GM23338 (cell line): ENCODE results near the gene CHRNB2. TPM values are rescaled to one million over a fixed set of nuclear protein-coding genes. Genes with fewer than 3 reads are reported as not detected.

Experiments used
- ATAC-seq: fragments of 200-7000 bp; cut with Tn5 transposase; 3 replicates; pipeline ENCODE4 v1.9.1; 2020
- DNase-seq: peaks from one replicate; pipeline ENCODE4 v3.0.0-alpha.2; 2015; ENCODE audit warnings: low spot score
- H2AFZ ChIP-seq: fragments of 200-600 bp; sonication (generic); 2 replicates; pipeline ENCODE4 v1.8.0; 2016; ENCODE audit warnings: antibody characterized with exemption, mild to moderate bottlenecking, moderate library complexity
- H3F3A ChIP-seq: fragments of 200-600 bp; sonication (generic); replicated peaks from 2 replicates; pipeline ENCODE4 v1.8.0; 2017; ENCODE audit warnings: antibody characterized with exemption, mixed run types, low read depth
- H3K27ac ChIP-seq: fragments of 200-600 bp; sonication (generic); 2 replicates; pipeline ENCODE4 v1.6.1; 2016; ENCODE audit warnings: low read depth
- H3K27me3 ChIP-seq: fragments of 200-600 bp; sonication (generic); 2 replicates; pipeline ENCODE4 v1.8.0; 2016; ENCODE audit warnings: mild to moderate bottlenecking, mixed run types, moderate library complexity; ENCODE audit not compliant: insufficient read depth
- H3K36me3 ChIP-seq: fragments of 200-600 bp; sonication (generic); 2 replicates; pipeline ENCODE4 v1.8.0; 2016; ENCODE audit warnings: mild to moderate bottlenecking; ENCODE audit not compliant: insufficient read depth
- H3K4me1 ChIP-seq: fragments of 200-600 bp; sonication (generic); 2 replicates; pipeline ENCODE4 v1.8.0; 2016; ENCODE audit warnings: mild to moderate bottlenecking, moderate library complexity; ENCODE audit not compliant: insufficient read depth
- H3K4me2 ChIP-seq: fragments of 200-600 bp; sonication (generic); 2 replicates; pipeline ENCODE4 v1.7.1; 2017; ENCODE audit warnings: mixed run types
- H3K4me3 ChIP-seq: fragments of 200-600 bp; sonication (generic); 2 replicates; pipeline ENCODE4 v1.6.1; 2016; ENCODE audit warnings: mixed run types
- H3K79me2 ChIP-seq: fragments of 200-600 bp; sonication (generic); replicated peaks from 2 replicates; pipeline ENCODE4 v1.8.0; 2017; ENCODE audit warnings: mild to moderate bottlenecking; ENCODE audit not compliant: insufficient read depth
- H3K9me2 ChIP-seq: fragments of 200-600 bp; sonication (generic); 2 replicates; pipeline ENCODE4 v1.8.0; 2017; ENCODE audit not compliant: insufficient read depth
- H4K20me1 ChIP-seq: fragments of 200-600 bp; sonication (generic); replicated peaks from 2 replicates; pipeline ENCODE4 v1.8.0; 2017; ENCODE audit warnings: mild to moderate bottlenecking; ENCODE audit not compliant: insufficient read depth
- H3K27ac Mint-ChIP-seq: 2 replicates; pipeline ENCODE4 v1.8.0; 2020; ENCODE audit warnings: inconsistent platforms, mild to moderate bottlenecking, moderate library complexity, mixed read lengths
- H3K27me3 Mint-ChIP-seq: 3 replicates; pipeline ENCODE4 v1.8.0; 2022; ENCODE audit warnings: low read depth, mild to moderate bottlenecking, moderate library complexity, mixed read lengths, inconsistent platforms; ENCODE audit not compliant: insufficient read depth, poor library complexity
- H3K36me3 Mint-ChIP-seq: 3 replicates; pipeline ENCODE4 v1.8.0; 2021; ENCODE audit warnings: low read depth, mild to moderate bottlenecking, inconsistent platforms, moderate library complexity, mixed read lengths
- H3K4me1 Mint-ChIP-seq: 3 replicates; pipeline ENCODE4 v1.8.0; 2020; ENCODE audit warnings: mild to moderate bottlenecking, inconsistent platforms, mixed read lengths
- H3K4me3 Mint-ChIP-seq: 3 replicates; pipeline ENCODE4 v1.8.0; 2021; ENCODE audit warnings: moderate library complexity, mild to moderate bottlenecking, inconsistent platforms, mixed read lengths
- H3K9me3 Mint-ChIP-seq: 3 replicates; pipeline ENCODE4 v1.8.0; 2020; ENCODE audit warnings: moderate library complexity, mild to moderate bottlenecking, inconsistent platforms, mixed read lengths
- CREB1 ChIP-seq: fragments of 250-450 bp; sonication (Bioruptor Pico); IDR thresholded peaks from 2 replicates; pipeline ENCODE4 v1.5.0; 2020; ENCODE audit warnings: low read depth, mild to moderate bottlenecking, moderate library complexity
- EZH2 ChIP-seq: fragments of 200-600 bp; sonication (generic); IDR thresholded peaks from one replicate; pipeline ENCODE4 v1.8.0; 2017; ENCODE audit warnings: antibody characterized with exemption, mild to moderate bottlenecking, low read depth; ENCODE audit not compliant: unreplicated experiment
- STAT1 ChIP-seq: IDR thresholded peaks from one replicate; pipeline ENCODE4 v1.6.1; 2016; ENCODE audit warnings: antibody characterized with exemption; ENCODE audit not compliant: unreplicated experiment
- ZNF114 ChIP-seq: fragments of 250-450 bp; sonication (Bioruptor Pico); IDR thresholded peaks from 2 replicates; pipeline ENCODE4 v1.5.0; 2020; ENCODE audit warnings: mild to moderate bottlenecking, moderate library complexity
- ZNF331 ChIP-seq: fragments of 250-450 bp; sonication (Bioruptor Pico); IDR thresholded peaks from 2 replicates; pipeline ENCODE4 v1.5.0; 2020; ENCODE audit warnings: low read depth, mild to moderate bottlenecking, moderate library complexity
- ZNF462 ChIP-seq: fragments of 250-450 bp; sonication (Bioruptor Pico); IDR thresholded peaks from 2 replicates; pipeline ENCODE4 v1.5.0; 2020; ENCODE audit warnings: mild to moderate bottlenecking, moderate library complexity
- polyA plus RNA-seq: library from polyadenylated mRNA; unstranded; fragments of >200 nt; fragmentation: Nextera tagmentation; extraction: Ambion mirVana; gene quantifications from 2 replicates; pipeline ENCODE4 v1.2.1, GENCODE V29; 2016
- total RNA-seq: library from RNA; depleted of rRNA; stranded (reverse); fragments of >200 nt; shearing (Covaris generic); gene quantifications from 2 replicates; pipeline ENCODE4 v1.2.3, GENCODE V29; 2014
- TF ChIP-seq, protein P1 (sequence below): IDR thresholded peaks from one replicate; pipeline ENCODE4 v1.6.1; 2018; ENCODE audit warnings: antibody characterized with exemption; ENCODE audit not compliant: unreplicated experiment

CHRNB2 gene
- total and polyA plus RNA-seq, 2 experiments from 2014 or later, result 0.73 to 3.6 TPM

DNA sequence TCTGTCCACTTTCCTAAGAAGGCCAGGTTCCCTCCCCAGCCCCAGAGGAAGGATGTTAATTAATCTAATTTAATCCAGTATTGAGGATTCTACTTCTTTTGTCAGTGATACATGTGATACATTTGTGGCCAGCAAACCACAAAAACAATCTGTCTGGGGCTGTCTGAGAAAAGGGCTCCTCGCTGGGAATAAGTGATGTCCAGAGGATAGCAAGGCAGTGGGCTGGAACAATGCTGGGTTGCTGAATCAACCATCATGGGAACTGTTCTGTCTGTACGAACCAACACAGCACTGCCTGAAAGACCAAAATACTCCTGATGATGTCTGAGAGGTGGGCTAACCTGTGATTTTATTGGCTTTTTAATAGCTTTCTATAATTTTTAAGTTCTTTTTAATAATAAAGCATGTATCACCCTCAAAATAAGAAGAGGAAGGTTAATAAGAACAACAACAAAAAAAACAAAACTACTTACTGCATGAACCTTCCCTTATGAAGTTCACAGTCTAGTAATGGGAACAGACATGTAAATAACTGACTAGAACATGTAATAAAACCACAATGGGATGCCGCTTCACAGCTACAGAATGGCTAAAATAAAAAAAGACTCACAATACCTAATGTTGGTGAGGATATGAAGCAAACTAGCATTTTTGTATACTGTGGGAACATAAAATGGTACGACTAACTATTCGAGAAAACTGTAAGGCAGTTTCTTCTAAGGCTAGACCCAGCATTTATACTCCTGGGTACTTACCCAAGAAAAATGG is 51.8 kb downstream of the CHRNB2 start:
- H3K27ac Mint-ChIP-seq, result no peak overlapping the region; the same call in 1 of the 2 replicates
- no peak for DNase-seq
- TF ChIP-seq ZNF114 (CRISPR knock-in tag), result no peak
- TF ChIP-seq STAT1, result no peak
- no peak for TF ChIP-seq CREB1 (CRISPR knock-in tag)
- no peak for TF ChIP-seq EZH2
- TF ChIP-seq, protein P1, sequence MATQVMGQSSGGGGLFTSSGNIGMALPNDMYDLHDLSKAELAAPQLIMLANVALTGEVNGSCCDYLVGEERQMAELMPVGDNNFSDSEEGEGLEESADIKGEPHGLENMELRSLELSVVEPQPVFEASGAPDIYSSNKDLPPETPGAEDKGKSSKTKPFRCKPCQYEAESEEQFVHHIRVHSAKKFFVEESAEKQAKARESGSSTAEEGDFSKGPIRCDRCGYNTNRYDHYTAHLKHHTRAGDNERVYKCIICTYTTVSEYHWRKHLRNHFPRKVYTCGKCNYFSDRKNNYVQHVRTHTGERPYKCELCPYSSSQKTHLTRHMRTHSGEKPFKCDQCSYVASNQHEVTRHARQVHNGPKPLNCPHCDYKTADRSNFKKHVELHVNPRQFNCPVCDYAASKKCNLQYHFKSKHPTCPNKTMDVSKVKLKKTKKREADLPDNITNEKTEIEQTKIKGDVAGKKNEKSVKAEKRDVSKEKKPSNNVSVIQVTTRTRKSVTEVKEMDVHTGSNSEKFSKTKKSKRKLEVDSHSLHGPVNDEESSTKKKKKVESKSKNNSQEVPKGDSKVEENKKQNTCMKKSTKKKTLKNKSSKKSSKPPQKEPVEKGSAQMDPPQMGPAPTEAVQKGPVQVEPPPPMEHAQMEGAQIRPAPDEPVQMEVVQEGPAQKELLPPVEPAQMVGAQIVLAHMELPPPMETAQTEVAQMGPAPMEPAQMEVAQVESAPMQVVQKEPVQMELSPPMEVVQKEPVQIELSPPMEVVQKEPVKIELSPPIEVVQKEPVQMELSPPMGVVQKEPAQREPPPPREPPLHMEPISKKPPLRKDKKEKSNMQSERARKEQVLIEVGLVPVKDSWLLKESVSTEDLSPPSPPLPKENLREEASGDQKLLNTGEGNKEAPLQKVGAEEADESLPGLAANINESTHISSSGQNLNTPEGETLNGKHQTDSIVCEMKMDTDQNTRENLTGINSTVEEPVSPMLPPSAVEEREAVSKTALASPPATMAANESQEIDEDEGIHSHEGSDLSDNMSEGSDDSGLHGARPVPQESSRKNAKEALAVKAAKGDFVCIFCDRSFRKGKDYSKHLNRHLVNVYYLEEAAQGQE, result no peak
- no peak for TF ChIP-seq ZNF462 (CRISPR knock-in tag)
- no peak for TF ChIP-seq ZNF331 (CRISPR knock-in tag)
- H3K36me3 Mint-ChIP-seq, result peaks cover 3% of the 10 kb centered on the region; the same call in 1 of the 3 replicates
- Histone ChIP-seq H3K9me2 (no peaks in the 10 kb centered on the region), H3K36me3 (no peaks in the 10 kb centered on the region), H3K4me2 (no peak overlapping the region), H3F3A (no peaks in the 10 kb centered on the region), H4K20me1 (peaks cover 22% of the 10 kb centered on the region), H3K4me1 (peaks cover 31% of the 10 kb centered on the region), H3K4me3 (no peak overlapping the region), H3K79me2 (peaks cover 100% of the 10 kb centered on the region), H2AFZ (no peak overlapping the region), H3K27me3 (no peaks in the 10 kb centered on the region), H3K27ac (no peak overlapping the region)
- no peaks in the 10 kb centered on the region for H3K9me3 Mint-ChIP-seq
- peaks cover 35% of the 10 kb centered on the region for H3K4me1 Mint-ChIP-seq
- no peak overlapping the region for H3K4me3 Mint-ChIP-seq
- no peak for ATAC-seq
- H3K27me3 Mint-ChIP-seq, result peaks cover 8% of the 10 kb centered on the region
